ENCODE measurements around the gene RNF114.

RNF114 gene

GRCh38 chr20:49978685-49979029, 42.5 kb downstream of the RNF114 start:
- Histone ChIP-seq H3K27ac (ENCODE audit: low read depth, low read length) (no peak overlapping the region), H3K27me3 (ENCODE audit: insufficient read depth, low read length, poor library complexity) (no peaks in the 10 kb centered on the region), H3K9ac (ENCODE audit: low read length) (no peak overlapping the region), H3K4me1 (ENCODE audit: control insufficient read depth, low read depth, low read length) (peaks cover 4% of the 10 kb centered on the region), H3K4me2 (ENCODE audit: low read length) (no peak overlapping the region), H3K79me2 (ENCODE audit: control insufficient read depth, insufficient read depth, low read length) (peaks cover 8% of the 10 kb centered on the region), H4K5ac (ENCODE audit: low read length) (no peak overlapping the region), H3K23ac (ENCODE audit: low read length) (no peak overlapping the region), H3K36me3 (ENCODE audit: control insufficient read depth, insufficient read depth, low read length) (no peaks in the 10 kb centered on the region), H3K18ac (ENCODE audit: low read length) (no peak overlapping the region), H2BK5ac (ENCODE audit: low read length) (no peak overlapping the region), H2AK5ac (ENCODE audit: low read length) (no peak overlapping the region), H4K8ac (ENCODE audit: low read depth, low read length) (no peak overlapping the region), H3K4me3 (ENCODE audit: low read length) (no peak overlapping the region), H3K56ac (ENCODE audit: low read length) (no peak overlapping the region), H3K79me1 (ENCODE audit: low read length) (peaks cover 3% of the 10 kb centered on the region), H3K4ac (ENCODE audit: low read depth, low read length) (no peak overlapping the region), H2BK15ac (replicated peaks; ENCODE audit: low read depth) (no peak overlapping the region), H2BK120ac (ENCODE audit: low read depth, low read length) (no peak overlapping the region)
- DNase-seq: no peak
- WGBS (ENCODE audit: extremely low coverage, insufficient coverage, low lambda C conversion rate): no CpG with 5 or more reads among the region's 3 CpGs

- Histone ChIP-seq H3K4me2 (ENCODE audit: low read length) (peak overlapping the region; percentile 91), H3K23ac (ENCODE audit: low read length) (peak overlapping the region; percentile 66), H3K4me1 (ENCODE audit: control insufficient read depth, low read depth, low read length) (peaks cover 6% of the 10 kb centered on the region), H2BK120ac (ENCODE audit: low read depth, low read length) (no peak overlapping the region), H2BK15ac (replicated peaks; ENCODE audit: low read depth) (no peak overlapping the region), H3K27ac (ENCODE audit: low read depth, low read length) (no peak overlapping the region), H4K8ac (ENCODE audit: low read depth, low read length) (no peak overlapping the region), H4K5ac (ENCODE audit: low read length) (no peak overlapping the region), H3K4ac (ENCODE audit: low read depth, low read length) (no peak overlapping the region), H3K4me3 (ENCODE audit: low read length) (peak overlapping the region; percentile 17), H3K56ac (ENCODE audit: low read length) (peak overlapping the region; percentile 94), H3K36me3 (ENCODE audit: control insufficient read depth, insufficient read depth, low read length) (no peaks in the 10 kb centered on the region), H3K27me3 (ENCODE audit: insufficient read depth, low read length, poor library complexity) (no peaks in the 10 kb centered on the region), H3K18ac (ENCODE audit: low read length) (no peak overlapping the region), H3K79me2 (ENCODE audit: control insufficient read depth, insufficient read depth, low read length) (peaks cover 14% of the 10 kb centered on the region), H2BK5ac (ENCODE audit: low read length) (peak overlapping the region; percentile 88), H2AK5ac (ENCODE audit: low read length) (no peak overlapping the region), H3K9ac (ENCODE audit: low read length) (peak overlapping the region; percentile 75), H3K79me1 (ENCODE audit: low read length) (peaks cover 3% of the 10 kb centered on the region)
- DNase-seq: peak; percentile 85
- no CpG with 5 or more reads among the region's 37 CpGs for WGBS (ENCODE audit: extremely low coverage, insufficient coverage, low lambda C conversion rate)
Observed at GRCh38 chr20:49979030-49979832, 43.0 kb downstream of the RNF114 start.

GRCh38 chr20:49980140-49981008, 44.2 kb downstream of the RNF114 start:
- Histone ChIP-seq H3K23ac (ENCODE audit: low read length) (no peak overlapping the region), H2BK120ac (ENCODE audit: low read depth, low read length) (no peak overlapping the region), H4K5ac (ENCODE audit: low read length) (no peak overlapping the region), H3K4me2 (ENCODE audit: low read length) (no peak overlapping the region), H3K9ac (ENCODE audit: low read length) (no peak overlapping the region), H4K8ac (ENCODE audit: low read depth, low read length) (no peak overlapping the region), H3K56ac (ENCODE audit: low read length) (peak overlapping the region; percentile 38), H3K4me3 (ENCODE audit: low read length) (no peak overlapping the region), H3K18ac (ENCODE audit: low read length) (no peak overlapping the region), H3K4me1 (ENCODE audit: control insufficient read depth, low read depth, low read length) (peaks cover 6% of the 10 kb centered on the region), H3K36me3 (ENCODE audit: control insufficient read depth, insufficient read depth, low read length) (no peaks in the 10 kb centered on the region), H3K79me2 (ENCODE audit: control insufficient read depth, insufficient read depth, low read length) (peaks cover 26% of the 10 kb centered on the region), H2BK15ac (replicated peaks; ENCODE audit: low read depth) (no peak overlapping the region), H2AK5ac (ENCODE audit: low read length) (no peak overlapping the region), H3K27ac (ENCODE audit: low read depth, low read length) (no peak overlapping the region), H3K4ac (ENCODE audit: low read depth, low read length) (no peak overlapping the region), H3K79me1 (ENCODE audit: low read length) (peaks cover 3% of the 10 kb centered on the region), H3K27me3 (ENCODE audit: insufficient read depth, low read length, poor library complexity) (no peaks in the 10 kb centered on the region), H2BK5ac (ENCODE audit: low read length) (no peak overlapping the region)
- no peak for DNase-seq
- 100% methylated on average over 2 of the region's 11 CpGs for WGBS (ENCODE audit: extremely low coverage, insufficient coverage, low lambda C conversion rate)

- no peak overlapping the region for H2AK5ac ChIP-seq (ENCODE audit: low read length)
- H3K4ac ChIP-seq (ENCODE audit: low read depth, low read length): peak overlapping the region; percentile 57
- H3K18ac ChIP-seq (ENCODE audit: low read length): no peak overlapping the region
- H3K4me2 ChIP-seq (ENCODE audit: low read length): no peak overlapping the region
- DNase-seq: no peak
- H4K8ac ChIP-seq (ENCODE audit: low read depth, low read length): no peak overlapping the region
- no peak overlapping the region for H2BK5ac ChIP-seq (ENCODE audit: low read length)
- no peak overlapping the region for H4K5ac ChIP-seq (ENCODE audit: low read length)
- peaks cover 11% of the 10 kb centered on the region for H3K4me1 ChIP-seq (ENCODE audit: control insufficient read depth, low read depth, low read length)
- H3K79me1 ChIP-seq (ENCODE audit: low read length): peaks cover 5% of the 10 kb centered on the region
- H2BK120ac ChIP-seq (ENCODE audit: low read depth, low read length): no peak overlapping the region
- H2BK15ac ChIP-seq (replicated peaks; ENCODE audit: low read depth): no peak overlapping the region
- no peak overlapping the region for H3K9ac ChIP-seq (ENCODE audit: low read length)
- H3K36me3 ChIP-seq (ENCODE audit: control insufficient read depth, insufficient read depth, low read length): no peaks in the 10 kb centered on the region
- peaks cover 36% of the 10 kb centered on the region for H3K79me2 ChIP-seq (ENCODE audit: control insufficient read depth, insufficient read depth, low read length)
- H3K27ac ChIP-seq (ENCODE audit: low read depth, low read length): no peak overlapping the region
- WGBS (ENCODE audit: extremely low coverage, insufficient coverage, low lambda C conversion rate): no CpG with 5 or more reads among the region's 23 CpGs
- H3K4me3 ChIP-seq (ENCODE audit: low read length): no peak overlapping the region
- no peaks in the 10 kb centered on the region for H3K27me3 ChIP-seq (ENCODE audit: insufficient read depth, low read length, poor library complexity)
- H3K23ac ChIP-seq (ENCODE audit: low read length): no peak overlapping the region
- H3K56ac ChIP-seq (ENCODE audit: low read length): peak overlapping the region; percentile 38
Observed at GRCh38 chr20:49981218-49982071, 45.2 kb downstream of the RNF114 start.

GRCh38 chr20:49982072-49982345, 45.8 kb downstream of the RNF114 start:
- no peak for DNase-seq
- Histone ChIP-seq H3K4me2 (ENCODE audit: low read length) (peak overlapping the region; percentile 71), H3K4me3 (ENCODE audit: low read length) (no peak overlapping the region), H4K8ac (ENCODE audit: low read depth, low read length) (no peak overlapping the region), H4K5ac (ENCODE audit: low read length) (no peak overlapping the region), H3K4ac (ENCODE audit: low read depth, low read length) (no peak overlapping the region), H2BK5ac (ENCODE audit: low read length) (no peak overlapping the region), H3K4me1 (ENCODE audit: control insufficient read depth, low read depth, low read length) (peaks cover 11% of the 10 kb centered on the region), H3K79me2 (ENCODE audit: control insufficient read depth, insufficient read depth, low read length) (peaks cover 42% of the 10 kb centered on the region), H2BK120ac (ENCODE audit: low read depth, low read length) (no peak overlapping the region), H3K18ac (ENCODE audit: low read length) (no peak overlapping the region), H2BK15ac (replicated peaks; ENCODE audit: low read depth) (no peak overlapping the region), H3K56ac (ENCODE audit: low read length) (peak overlapping the region; percentile 75), H3K27me3 (ENCODE audit: insufficient read depth, low read length, poor library complexity) (no peaks in the 10 kb centered on the region), H3K9ac (ENCODE audit: low read length) (peak overlapping the region; percentile 37), H3K27ac (ENCODE audit: low read depth, low read length) (no peak overlapping the region), H2AK5ac (ENCODE audit: low read length) (no peak overlapping the region), H3K23ac (ENCODE audit: low read length) (no peak overlapping the region), H3K79me1 (ENCODE audit: low read length) (peaks cover 6% of the 10 kb centered on the region), H3K36me3 (ENCODE audit: control insufficient read depth, insufficient read depth, low read length) (peaks cover 1% of the 10 kb centered on the region)
- no CpG with 5 or more reads among the region's 12 CpGs for WGBS (ENCODE audit: extremely low coverage, insufficient coverage, low lambda C conversion rate)

Data from mesendoderm (in vitro differentiated cells).